Measurements from ENCODE around the gene MRGPRG. TPM values are rescaled to one million over a fixed set of nuclear protein-coding genes. Genes with fewer than 3 reads are reported as not detected.

MRGPRG gene
- polyA plus RNA-seq, 2 of the 4 experiments (the other 2 are of a cell fraction): not detected

- peaks cover 5% of the 10 kb centered on the region; the same call in 1 of the 3 replicates for H3K4me1 ChIP-seq
- POLR2A ChIA-PET: no interaction called here
- ATAC-seq: no peak
- WGBS (ENCODE audit: missing lambda C conversion rate): 45% methylated on average over 22 of the region's 24 CpGs
- H3K27ac ChIP-seq: no peak overlapping the region
- H3K4me3 ChIP-seq: no peak overlapping the region
- no peak for DNase-seq (ENCODE audit: low read depth in 1 of 2, low spot score in 1 of 2)
- TF ChIP-seq BHLHE40 (IDR thresholded peaks at IDR 0.05; ENCODE audit: low read depth, low read length): no peak
- TF ChIP-seq MAFK (IDR thresholded peaks at IDR 0.05; ENCODE audit: partially characterized antibody): no peak
- TF ChIP-seq HOXB5 (CRISPR knock-in tag; IDR thresholded peaks at IDR 0.05): no peak
- TF ChIP-seq ZC3H11A (IDR thresholded peaks at IDR 0.05): no peak
- no peak for TF ChIP-seq USF2 (IDR thresholded peaks at IDR 0.05)
- no peak for TF ChIP-seq ATOH8 (CRISPR knock-in tag; IDR thresholded peaks at IDR 0.05; ENCODE audit: low read depth)
- no peak for TF ChIP-seq HOXA7 (CRISPR knock-in tag; IDR thresholded peaks at IDR 0.05)
- no peak for TF ChIP-seq REST (IDR thresholded peaks at IDR 0.05)
- TF ChIP-seq ELK1 (IDR thresholded peaks at IDR 0.05; ENCODE audit: low read depth, low read length): no peak
- TF ChIP-seq PBX3 (IDR thresholded peaks at IDR 0.05): no peak
- no peak for TF ChIP-seq RCOR1 (IDR thresholded peaks at IDR 0.05; ENCODE audit: low read depth, low read length)
- TF ChIP-seq CHD4 (IDR thresholded peaks at IDR 0.05; ENCODE audit: borderline replicate concordance): no peak
- TF ChIP-seq HOXB13 (CRISPR knock-in tag; IDR thresholded peaks at IDR 0.05; ENCODE audit: low read depth): no peak
- no peak for TF ChIP-seq JUNB (IDR thresholded peaks at IDR 0.05)
- no peak for TF ChIP-seq KDM5A (IDR thresholded peaks at IDR 0.05)
- peaks cover 6% of the 10 kb centered on the region; the same call in 2 of the 3 replicates for H3K9me3 ChIP-seq
- CTCF ChIA-PET: interaction anchor here (3.6 kb wide), 1 partner anchor 123 kb away, joined by 19 read pairs; no protein-coding TSS in a partner anchor
- H3K4me2 ChIP-seq: no peak overlapping the region
- FAIRE-seq: no peak
These were observed 4.8 kb downstream of the MRGPRG start for GRCh38 chr11:3213659-3214419.

GRCh38 chr11:3208272-3208671 lies 10.3 kb downstream of the MRGPRG start:
- Histone ChIP-seq H3K4me1 (no peaks in the 10 kb centered on the region; the same call in 2 of the 3 replicates), H3K9me3 (peaks cover 6% of the 10 kb centered on the region; the same call in 2 of the 3 replicates), H3K4me2 (no peak overlapping the region), H3K4me3 (no peak overlapping the region), H3K27ac (no peak overlapping the region)
- ATAC-seq (no peak), FAIRE-seq (no peak), DNase-seq (ENCODE audit: low read depth in 1 of 2, low spot score in 1 of 2) (no peak)
- no peak for TF ChIP-seq RNF2 (IDR thresholded peaks at IDR 0.05; ENCODE audit: borderline replicate concordance, low read depth)
- no peak for TF ChIP-seq MYC (IDR thresholded peaks at IDR 0.05; ENCODE audit: borderline replicate concordance, low read length)
- no peak for TF ChIP-seq HES2 (IDR thresholded peaks at IDR 0.05)
- no peak for TF ChIP-seq CHD2 (IDR thresholded peaks at IDR 0.05; ENCODE audit: low read length, partially characterized antibody)
- no peak for TF ChIP-seq CTCF (IDR thresholded peaks at IDR 0.05)
- TF ChIP-seq KDM1A (IDR thresholded peaks at IDR 0.05; ENCODE audit: low read depth): no peak
- no peak for TF ChIP-seq CEBPB (IDR thresholded peaks at IDR 0.05)
- no peak for TF ChIP-seq ZSCAN20 (CRISPR knock-in tag; IDR thresholded peaks at IDR 0.05)
- no peak for TF ChIP-seq POLR2AphosphoS2 (conservative IDR thresholded peaks at IDR 0.05; ENCODE audit: low read length)
- no peak for TF ChIP-seq SMC3 (IDR thresholded peaks at IDR 0.05)
- 55% methylated on average over 6 of the region's 6 CpGs for WGBS (ENCODE audit: missing lambda C conversion rate)
- POLR2A ChIA-PET: no interaction called here
- CTCF ChIA-PET: interaction anchor here (0.7 to 1.9 kb wide), 7 partner anchors 8 to 675 kb away, joined by 3 to 5 read pairs (median 3); no protein-coding TSS in a partner anchor
